Astrocyte (in vitro differentiated cells and primary cell): ENCODE results near the gene CA10.

Experiments
- EZH2 ChIP-seq: IDR thresholded peaks from 2 replicates; pipeline ENCODE4 v1.6.1; 2012; ENCODE audit warnings: mild to moderate bottlenecking, low read length, inconsistent platforms; ENCODE audit not compliant: insufficient read depth
- TF ChIP-seq, protein P1 (sequence below): IDR thresholded peaks from 2 replicates; pipeline ENCODE4 v1.5.1; 2011; ENCODE audit warnings: low read depth, mild to moderate bottlenecking, inconsistent platforms, low read length, moderate library complexity; ENCODE audit not compliant: insufficient read depth

DNA sequence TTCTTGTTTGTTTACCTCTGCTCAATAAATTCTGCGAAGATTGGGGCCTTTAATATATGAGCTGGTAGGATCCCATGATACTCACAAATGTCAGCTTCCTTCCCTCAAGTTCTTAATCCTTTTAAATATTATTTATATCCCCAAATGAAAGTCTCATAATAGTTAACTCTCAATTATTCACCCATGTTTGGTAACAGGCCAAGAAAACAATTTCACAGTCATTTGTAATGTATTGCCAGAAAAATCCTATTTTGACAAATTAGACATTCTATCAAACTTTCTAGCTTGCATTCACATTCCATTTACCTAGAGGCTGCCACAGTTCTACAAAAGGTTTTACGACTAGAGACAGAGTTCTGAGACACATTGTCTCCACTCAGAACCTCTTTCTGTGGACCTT lies 457.0 kb downstream of the CA10 start:
- TF ChIP-seq EZH2 = no peak
- TF ChIP-seq, protein P1, sequence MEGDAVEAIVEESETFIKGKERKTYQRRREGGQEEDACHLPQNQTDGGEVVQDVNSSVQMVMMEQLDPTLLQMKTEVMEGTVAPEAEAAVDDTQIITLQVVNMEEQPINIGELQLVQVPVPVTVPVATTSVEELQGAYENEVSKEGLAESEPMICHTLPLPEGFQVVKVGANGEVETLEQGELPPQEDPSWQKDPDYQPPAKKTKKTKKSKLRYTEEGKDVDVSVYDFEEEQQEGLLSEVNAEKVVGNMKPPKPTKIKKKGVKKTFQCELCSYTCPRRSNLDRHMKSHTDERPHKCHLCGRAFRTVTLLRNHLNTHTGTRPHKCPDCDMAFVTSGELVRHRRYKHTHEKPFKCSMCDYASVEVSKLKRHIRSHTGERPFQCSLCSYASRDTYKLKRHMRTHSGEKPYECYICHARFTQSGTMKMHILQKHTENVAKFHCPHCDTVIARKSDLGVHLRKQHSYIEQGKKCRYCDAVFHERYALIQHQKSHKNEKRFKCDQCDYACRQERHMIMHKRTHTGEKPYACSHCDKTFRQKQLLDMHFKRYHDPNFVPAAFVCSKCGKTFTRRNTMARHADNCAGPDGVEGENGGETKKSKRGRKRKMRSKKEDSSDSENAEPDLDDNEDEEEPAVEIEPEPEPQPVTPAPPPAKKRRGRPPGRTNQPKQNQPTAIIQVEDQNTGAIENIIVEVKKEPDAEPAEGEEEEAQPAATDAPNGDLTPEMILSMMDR = no peak
